Gastroesophageal sphincter (tissue), 4 donors: ENCODE data around the gene CFAP251. TPM values are rescaled to one million over a fixed set of nuclear protein-coding genes. Genes with fewer than 3 reads are reported as not detected.

Source experiments
- ATAC-seq: fragments of 150-250 bp; one replicate; pipeline ENCODE4 v1.9.1; 2016; ENCODE audit warnings: mild to moderate bottlenecking, moderate library complexity
- H3K27ac ChIP-seq, 4 donors: fragments of 200-600 bp; sonication (generic) in 3 of 4; 1 replicate in 3 of 4; 2 replicates in 1 of 4; pipeline ENCODE4 v1.5.1; 2016 to 2019
- H3K27me3 ChIP-seq: fragments of 200-600 bp; sonication (generic); one replicate; pipeline ENCODE4 v1.5.1; 2019
- H3K36me3 ChIP-seq, 2 donors: fragments of 200-600 bp; sonication (generic); one replicate each; pipeline ENCODE4 v1.5.1; 2019; ENCODE audit warnings: control low read depth in 1 of 2
- H3K4me1 ChIP-seq, 3 donors: fragments of 200-600 bp; sonication (generic); 1 replicate in 2 of 3; 2 replicates in 1 of 3; pipeline ENCODE4 v1.5.1; 2016 to 2019; ENCODE audit warnings: control low read depth in 2 of 3
- H3K4me3 ChIP-seq, 2 donors: fragments of 200-600 bp; sonication (generic); one replicate each; pipeline ENCODE4 v1.5.1; 2019; ENCODE audit warnings: mild to moderate bottlenecking in 1 of 2, moderate library complexity in 1 of 2
- H3K9me3 ChIP-seq, 3 donors: fragments of 200-600 bp; sonication (generic); one replicate each; pipeline ENCODE4 v1.5.1; 2017 to 2019; ENCODE audit warnings: control low read depth in 2 of 3
- CTCF ChIP-seq, 4 experiments: fragments of 200-600 bp in 2 of 4; fragments of 450-650 bp in 2 of 4; sonication (generic) in 1 of 4; IDR thresholded peaks; one replicate each; pipeline ENCODE4 v1.5.1; 2017 to 2019; ENCODE audit warnings: antibody characterized with exemption in 4 of 4, mild to moderate bottlenecking in 2 of 4, moderate library complexity in 2 of 4
- EP300 ChIP-seq: sonication (generic); formaldehyde crosslinking; IDR thresholded peaks from one replicate; pipeline ENCODE4 v1.6.1; 2017; ENCODE audit warnings: antibody characterized with exemption, mild to moderate bottlenecking
- POLR2A ChIP-seq, 2 donors: fragments of 450-650 bp; IDR thresholded peaks; one replicate each; pipeline ENCODE4 v1.6.1; 2017; ENCODE audit warnings: antibody characterized with exemption in 2 of 2, mild to moderate bottlenecking in 2 of 2, moderate library complexity in 1 of 2
- POLR2AphosphoS5 ChIP-seq: sonication (generic); formaldehyde crosslinking; IDR thresholded peaks from one replicate; pipeline ENCODE4 v1.6.1; 2017; ENCODE audit warnings: antibody characterized with exemption
- WGBS, 2 donors: methylation state at CpG; one replicate each; pipeline ENCODE4 v1.1.5; 2018; ENCODE audit warnings: low coverage in 1 of 2; 5-methylcytosine and 5-hydroxymethylcytosine counted together
- total RNA-seq, 4 donors: library from RNA; depleted of rRNA; stranded (reverse); fragments of >200 nt; gene quantifications; one replicate each; pipeline ENCODE4 v1.1.0, GENCODE V29; 2016

CFAP251 gene
- total RNA-seq, 4 donors from 2014 or later, result 0.35 to 1.9 (median 1.2) TPM

GRCh38 chr12:121939992-121940766, 21.8 kb downstream of the CFAP251 start:
- no peaks in the 10 kb centered on the region for H3K27me3 ChIP-seq
- ATAC-seq, result no peak
- no peak for TF ChIP-seq POLR2AphosphoS5
- TF ChIP-seq CTCF (IDR thresholded peaks at IDR 0.05), result no peak
- no peak for TF ChIP-seq POLR2A (IDR thresholded peaks at IDR 0.05)
- no peak for TF ChIP-seq EP300
- peaks cover 0 to 6% (median 0%) of the 10 kb centered on the region in 3 donors for H3K9me3 ChIP-seq
- no peak overlapping the region for H3K27ac ChIP-seq
- WGBS, 2 donors, result 80% methylated on average over 3 to 4 of the region's 4 CpGs
- H3K4me1 ChIP-seq, result no peaks in the 10 kb centered on the region
- peaks cover 0 to 11% of the 10 kb centered on the region in 2 donors for H3K36me3 ChIP-seq
- no peak overlapping the region for H3K4me3 ChIP-seq

GRCh38 chr12:121942145-121942718, 23.8 kb downstream of the CFAP251 start:
- H3K36me3 ChIP-seq, result peaks cover 0 to 7% of the 10 kb centered on the region in 2 donors
- WGBS, 2 donors, result 81 to 95% methylated on average over 5 to 12 of the region's 15 CpGs

GRCh38 chr12:121943926-121944325, 25.5 kb downstream of the CFAP251 start:
- no peak for TF ChIP-seq EP300
- no peak for TF ChIP-seq POLR2AphosphoS5
- no peak for TF ChIP-seq POLR2A (IDR thresholded peaks at IDR 0.05)
- no peak for TF ChIP-seq CTCF (IDR thresholded peaks at IDR 0.05)
- no peak overlapping the region for H3K27ac ChIP-seq
- H3K4me3 ChIP-seq, result no peak overlapping the region
- peaks cover 0 to 5% of the 10 kb centered on the region in 2 donors for H3K36me3 ChIP-seq
- ATAC-seq, result no peak
- H3K27me3 ChIP-seq, result no peaks in the 10 kb centered on the region
- no peaks in the 10 kb centered on the region for H3K4me1 ChIP-seq
- no peaks in the 10 kb centered on the region for H3K9me3 ChIP-seq

More at GRCh38 chr12:121942145-121942718, 23.8 kb downstream of the CFAP251 start:
- no peak for TF ChIP-seq POLR2AphosphoS5
- no peak for TF ChIP-seq POLR2A (IDR thresholded peaks at IDR 0.05)
- no peak for TF ChIP-seq EP300
- no peak for TF ChIP-seq CTCF (IDR thresholded peaks at IDR 0.05)
- Histone ChIP-seq H3K9me3 (peaks cover 0 to 2% (median 0%) of the 10 kb centered on the region in 3 donors), H3K4me3 (no peak overlapping the region), H3K27me3 (no peaks in the 10 kb centered on the region), H3K4me1 (no peaks in the 10 kb centered on the region), H3K27ac (no peak overlapping the region)
- no peak for ATAC-seq

- 83 to 91% methylated on average over 1 to 2 of the region's 2 CpGs for WGBS, 2 donors
- H3K27me3 ChIP-seq, result no peaks in the 10 kb centered on the region
- no peak overlapping the region for H3K4me3 ChIP-seq
- no peak for TF ChIP-seq EP300
- no peak for TF ChIP-seq POLR2A (IDR thresholded peaks at IDR 0.05)
- TF ChIP-seq POLR2AphosphoS5, result no peak
- no peak for TF ChIP-seq CTCF (IDR thresholded peaks at IDR 0.05)
- no peak overlapping the region for H3K27ac ChIP-seq
- no peaks in the 10 kb centered on the region for H3K9me3 ChIP-seq
- peaks cover 0 to 5% of the 10 kb centered on the region in 2 donors for H3K36me3 ChIP-seq
- no peak for ATAC-seq
- no peaks in the 10 kb centered on the region for H3K4me1 ChIP-seq
Measured at GRCh38 chr12:121946313-121947025, 28.1 kb downstream of the CFAP251 start.
